Right lobe of liver (tissue), 6 donors: Measurements from ENCODE around the gene AQR. TPM values are rescaled to one million over a fixed set of nuclear protein-coding genes. Genes with fewer than 3 reads are reported as not detected.
"Not testable (repeated sequence)": the region's sequence is repeated elsewhere in the genome, so short reads cannot be mapped to it uniquely, and the experiment has no call there.

Experiments used
- ATAC-seq, 4 donors: fragments of 200-7000 bp; cut with Tn5 transposase; one replicate each; pipeline ENCODE4 v1.9.1; 2020; ENCODE audit warnings: mild to moderate bottlenecking in 4 of 4, moderate library complexity in 4 of 4
- DNase-seq, 3 donors: peaks; one replicate each; pipeline ENCODE4 v3.0.0-alpha.2; 2020
- H3K27ac ChIP-seq, 3 donors: fragments of 200-600 bp; one replicate each; pipeline ENCODE4 v1.8.0; 2022
- H3K27me3 ChIP-seq, 2 donors: fragments of 200-600 bp; one replicate each; pipeline ENCODE4 v1.8.0; 2022
- H3K36me3 ChIP-seq, 4 donors: fragments of 200-600 bp; sonication (generic) in 1 of 4; one replicate each; pipeline versions ENCODE4 v1.5.1 to v1.8.0; 2017 to 2022; ENCODE audit warnings: control low read depth in 1 of 4
- H3K4me1 ChIP-seq, 4 donors: fragments of 200-600 bp; sonication (generic) in 1 of 4; one replicate each; pipeline versions ENCODE4 v1.5.1 to v1.8.0; 2017 to 2022; ENCODE audit warnings: control low read depth in 1 of 4
- H3K4me3 ChIP-seq, 3 donors: fragments of 200-600 bp; one replicate each; pipeline ENCODE4 v1.8.0; 2022
- H3K9me3 ChIP-seq, 4 donors: fragments of 200-600 bp; sonication (generic) in 1 of 4; one replicate each; pipeline versions ENCODE4 v1.5.1 to v1.8.0; 2017 to 2022; ENCODE audit warnings: control low read depth in 1 of 4
- POLR2A ChIP-seq: fragments of 450-650 bp; IDR thresholded peaks from one replicate; pipeline ENCODE4 v1.6.1; 2017; ENCODE audit warnings: antibody characterized with exemption, mild to moderate bottlenecking
- WGBS: methylation state at CpG from one replicate; pipeline ENCODE4 v1.1.6; 2018; ENCODE audit warnings: low coverage, low lambda C conversion rate; ENCODE audit not compliant: insufficient coverage; ENCODE audit errors: missing lambda C conversion rate; 5-methylcytosine and 5-hydroxymethylcytosine counted together
- intact Hi-C, 2 donors: fragments of 100-400 bp; cut with DNase I; formaldehyde crosslinking; loops; one replicate each; pipeline versions ENCODE4 v1.11.2 to v1.14.1; 2022
- total RNA-seq, 6 experiments: library from RNA; depleted of rRNA in 2 of 6; stranded (reverse); fragments of >200 nt in 2 of 6; fragmentation: NEBNext Ultra II Directional in 3 of 6; extraction: Animal tissue kit (Norgen Biotek cat#: 25700) in 3 of 6; gene quantifications; one replicate each; pipeline versions ENCODE4 v1.1.0 to v1.2.4, GENCODE V29; 2016 to 2023
- TF ChIP-seq, protein P1 (sequence below), 4 donors: fragments of 200-600 bp in 3 of 4; fragments of 450-650 bp in 1 of 4; IDR thresholded peaks; one replicate each; pipeline versions ENCODE4 v1.5.1 to v1.8.0; 2016 to 2022; ENCODE audit warnings: antibody characterized with exemption in 4 of 4, mild to moderate bottlenecking in 2 of 4
- donor health status: DM: no; HTN: yes; CAD: no.
- donor health status: DM: no; HTN: no; CAD: no.
- donor health status: DM: no; HTN: no; CAD: no.
- donor health status: DM: no; HTN: yes; CAD: no.
- donor health status: DM: no; HTN: yes; CAD: no.

Gene AQR
- total RNA-seq, 6 experiments from 2014 or later: 9.1 to 15.3 (median 11.8) TPM

DNA sequence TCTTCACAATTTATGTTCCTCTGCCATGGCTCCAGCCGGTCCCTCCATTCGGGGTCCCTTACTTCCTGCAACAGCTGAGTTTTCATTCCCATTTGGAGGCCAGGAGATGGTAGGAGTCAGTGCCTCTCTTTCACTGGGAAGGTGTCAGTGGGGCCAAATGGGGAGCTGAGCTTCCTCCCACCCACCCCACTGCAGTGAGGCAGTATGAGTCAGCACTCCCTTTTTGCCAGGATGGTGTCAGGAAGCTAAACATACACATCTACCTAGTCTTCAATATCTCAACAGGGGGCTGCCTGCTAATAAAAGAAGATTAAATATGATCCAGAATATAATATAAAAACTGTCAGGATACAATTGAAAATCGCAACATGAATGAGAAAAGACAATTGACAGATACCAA, 161.5 kb downstream of the AQR start:
- TF ChIP-seq, protein P1, sequence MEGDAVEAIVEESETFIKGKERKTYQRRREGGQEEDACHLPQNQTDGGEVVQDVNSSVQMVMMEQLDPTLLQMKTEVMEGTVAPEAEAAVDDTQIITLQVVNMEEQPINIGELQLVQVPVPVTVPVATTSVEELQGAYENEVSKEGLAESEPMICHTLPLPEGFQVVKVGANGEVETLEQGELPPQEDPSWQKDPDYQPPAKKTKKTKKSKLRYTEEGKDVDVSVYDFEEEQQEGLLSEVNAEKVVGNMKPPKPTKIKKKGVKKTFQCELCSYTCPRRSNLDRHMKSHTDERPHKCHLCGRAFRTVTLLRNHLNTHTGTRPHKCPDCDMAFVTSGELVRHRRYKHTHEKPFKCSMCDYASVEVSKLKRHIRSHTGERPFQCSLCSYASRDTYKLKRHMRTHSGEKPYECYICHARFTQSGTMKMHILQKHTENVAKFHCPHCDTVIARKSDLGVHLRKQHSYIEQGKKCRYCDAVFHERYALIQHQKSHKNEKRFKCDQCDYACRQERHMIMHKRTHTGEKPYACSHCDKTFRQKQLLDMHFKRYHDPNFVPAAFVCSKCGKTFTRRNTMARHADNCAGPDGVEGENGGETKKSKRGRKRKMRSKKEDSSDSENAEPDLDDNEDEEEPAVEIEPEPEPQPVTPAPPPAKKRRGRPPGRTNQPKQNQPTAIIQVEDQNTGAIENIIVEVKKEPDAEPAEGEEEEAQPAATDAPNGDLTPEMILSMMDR (IDR thresholded peaks at IDR 0.05): no peak
- no peak for TF ChIP-seq POLR2A
- H3K27ac ChIP-seq: no peak overlapping the region
- no peaks in the 10 kb centered on the region for H3K36me3 ChIP-seq
- WGBS: 60% methylated on average over 3 of the region's 3 CpGs
- H3K27me3 ChIP-seq: no peaks in the 10 kb centered on the region
- ATAC-seq (no peak), DNase-seq (no peak)
- H3K4me3 ChIP-seq: no peak overlapping the region
- intact Hi-C loops: no loop called here
- H3K4me1 ChIP-seq: no peaks in the 10 kb centered on the region
- H3K9me3 ChIP-seq: no peaks in the 10 kb centered on the region

DNA sequence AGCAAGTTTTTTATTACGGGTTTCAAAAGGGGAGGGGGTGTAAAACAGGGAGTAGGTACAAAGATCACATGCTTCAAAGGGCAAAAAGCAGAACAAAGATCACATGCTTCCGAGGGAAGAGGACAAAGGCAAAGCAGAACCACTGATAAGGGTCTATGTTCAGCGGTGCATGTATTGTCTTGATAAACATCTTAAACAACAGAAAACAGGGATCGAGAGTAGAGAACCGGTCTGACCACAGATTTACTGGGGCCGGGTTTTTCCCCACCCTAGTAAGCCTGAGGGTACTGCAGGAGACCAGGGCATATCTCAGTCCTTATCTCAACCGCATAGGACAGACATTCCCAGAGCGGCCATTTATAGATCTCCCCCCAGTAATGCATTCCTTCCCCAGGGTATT, 162.3 kb downstream of the AQR start:
- H3K36me3 ChIP-seq, H3K27me3 ChIP-seq, DNase-seq, H3K4me1 ChIP-seq, ATAC-seq, intact Hi-C loops, H3K9me3 ChIP-seq, H3K27ac ChIP-seq, H3K4me3 ChIP-seq: not testable (repeated sequence)
- 54% methylated on average over 8 of the region's 8 CpGs for WGBS

DNA sequence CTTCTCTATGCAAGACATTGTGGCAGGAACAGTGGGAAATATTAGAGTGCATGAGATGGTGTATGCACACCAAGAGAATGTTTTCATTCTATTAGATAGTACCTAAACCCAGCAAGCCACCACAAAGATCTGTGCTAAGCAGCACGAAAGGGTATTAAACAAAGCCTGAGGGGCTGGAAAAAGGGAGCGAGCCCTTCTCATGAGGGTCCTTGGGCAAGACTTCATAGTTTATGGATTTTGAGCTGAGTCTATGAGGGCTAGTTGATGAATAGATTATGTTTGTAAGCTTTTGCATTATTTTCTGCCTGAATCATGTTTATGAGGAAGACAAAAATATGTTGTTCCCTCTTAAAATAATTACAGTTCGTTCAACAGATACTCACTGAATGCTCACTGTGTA, 164.8 kb downstream of the AQR start:
- no peak for DNase-seq
- intact Hi-C loops: no loop called here
- TF ChIP-seq POLR2A: no peak
- TF ChIP-seq, protein P1 (IDR thresholded peaks at IDR 0.05): no peak
- Histone ChIP-seq H3K4me1 (no peaks in the 10 kb centered on the region), H3K9me3 (no peaks in the 10 kb centered on the region), H3K4me3 (no peak overlapping the region), H3K27ac (no peak overlapping the region), H3K36me3 (no peaks in the 10 kb centered on the region), H3K27me3 (no peaks in the 10 kb centered on the region)
- ATAC-seq: no peak
- WGBS: 31% methylated on average over 3 of the region's 3 CpGs

DNA sequence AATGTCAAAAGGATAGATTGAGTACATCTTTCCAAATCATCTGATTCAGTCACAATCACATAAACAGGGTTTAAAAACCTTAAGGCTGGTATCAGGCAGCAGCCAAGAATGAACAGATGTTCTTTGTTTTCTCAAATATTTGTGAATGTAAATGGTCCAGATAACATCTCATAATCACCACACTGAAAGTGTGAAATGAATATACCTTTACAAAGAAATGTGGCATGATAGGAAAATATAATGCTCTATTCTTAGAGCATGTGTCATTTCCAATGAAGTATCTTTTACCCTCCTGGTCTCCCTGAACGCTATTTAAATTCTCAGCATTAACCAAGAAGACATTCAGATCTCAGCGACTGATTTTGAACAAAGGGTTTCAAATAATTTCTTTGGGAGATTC, 165.4 kb downstream of the AQR start:
- intact Hi-C loops: no loop called here
- no peak for DNase-seq
- WGBS: 82% methylated on average over 2 of the region's 2 CpGs
- no peak overlapping the region for H3K27ac ChIP-seq
- TF ChIP-seq POLR2A: no peak
- TF ChIP-seq, protein P1 (IDR thresholded peaks at IDR 0.05): no peak
- H3K27me3 ChIP-seq: no peaks in the 10 kb centered on the region
- no peak for ATAC-seq
- no peak overlapping the region for H3K4me3 ChIP-seq
- no peaks in the 10 kb centered on the region for H3K9me3 ChIP-seq
- H3K4me1 ChIP-seq: no peaks in the 10 kb centered on the region
- no peaks in the 10 kb centered on the region for H3K36me3 ChIP-seq

DNA sequence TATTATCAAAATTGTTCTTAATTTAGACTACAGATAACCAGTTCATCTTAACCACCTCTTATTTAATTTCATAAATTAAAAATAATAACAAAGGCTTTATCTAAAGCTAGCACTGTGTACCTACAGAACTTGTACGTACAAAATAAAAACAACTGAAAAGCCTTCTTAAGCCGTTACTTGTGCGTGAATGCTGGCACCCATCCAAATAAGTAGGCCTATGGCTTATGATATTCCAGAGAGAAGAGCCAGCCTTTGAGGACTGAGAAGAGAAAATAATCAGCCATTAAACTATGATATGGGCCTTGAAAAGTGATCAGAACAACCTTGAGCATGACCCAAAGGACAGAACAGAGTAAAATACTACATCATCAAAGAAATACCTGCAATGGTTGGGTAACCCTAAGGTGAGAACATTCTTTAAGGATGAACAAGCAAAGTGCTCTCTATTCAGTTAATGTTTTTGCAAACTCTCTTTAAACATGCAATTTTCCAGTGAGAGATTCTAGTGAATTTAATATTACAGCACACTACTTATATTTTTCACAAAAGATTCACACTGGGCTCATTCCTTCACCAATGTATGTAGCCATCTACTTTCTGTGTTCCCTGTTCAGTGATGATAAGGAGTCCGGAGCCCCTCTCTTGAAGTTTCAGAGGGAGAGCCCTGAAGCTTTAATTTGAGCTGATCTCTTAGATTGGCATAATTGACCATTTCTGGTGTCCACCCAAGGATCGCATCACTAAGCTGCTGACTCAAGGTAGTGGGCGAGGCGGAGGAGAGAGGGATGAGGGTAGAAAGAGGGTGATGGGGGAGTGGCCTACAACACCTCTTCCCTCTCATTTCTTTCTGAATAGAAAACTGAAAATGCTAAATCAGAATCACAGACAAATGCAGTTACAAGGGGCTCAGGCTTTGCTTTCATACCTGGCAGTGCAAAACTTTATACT, 166.5 kb downstream of the AQR start:
- no peaks in the 10 kb centered on the region for H3K4me1 ChIP-seq
- WGBS: 87% methylated on average over 7 of the region's 7 CpGs
- no peaks in the 10 kb centered on the region for H3K27me3 ChIP-seq
- H3K36me3 ChIP-seq: no peaks in the 10 kb centered on the region
- DNase-seq: no peak
- H3K4me3 ChIP-seq: no peak overlapping the region
- H3K27ac ChIP-seq: no peak overlapping the region
- no peaks in the 10 kb centered on the region for H3K9me3 ChIP-seq
- no peak for ATAC-seq
- intact Hi-C loops: no loop called here
- TF ChIP-seq, protein P1 (IDR thresholded peaks at IDR 0.05): no peak
- TF ChIP-seq POLR2A: no peak
